HCT116 (cell line): ENCODE data around the gene BFSP2. TPM values are rescaled to one million over a fixed set of nuclear protein-coding genes. Genes with fewer than 3 reads are reported as not detected.

ENCODE experiments used
- ATAC-seq: fragments of 200-7000 bp; cut with Tn5 transposase; 2 replicates; pipeline ENCODE4 v1.9.1; 2020; ENCODE audit warnings: mild to moderate bottlenecking, moderate library complexity
- BruUV-seq: library from RNA; stranded (reverse); fragments of 400-500 nt; replicated peaks from 2 replicates; lab custom pipeline; 2021; lab: Mats Ljungman, UMichigan
- CTCF ChIA-PET: fragments of 300-600 bp; sonication (Branson Sonifier 250); formaldehyde crosslinking; loops from one replicate; lab custom pipeline; 2021; ENCODE audit warnings: antibody characterized with exemption; lab: Charles Lee
- POLR2A ChIA-PET: fragments of 300-600, 350-600 bp; sonication (Branson Sonifier 250); formaldehyde crosslinking; loops from one replicate; lab custom pipeline; 2021; ENCODE audit warnings: antibody characterized with exemption; lab: Charles Lee
- RAD21 ChIA-PET, 2 experiments: fragments of 300-600 bp; sonication (Branson Sonifier 250); formaldehyde crosslinking; loops; one replicate each; lab custom pipeline; 2023; ENCODE audit warnings: low total read pairs in 2 of 2; ENCODE audit not compliant: uncharacterized antibody in 2 of 2, unreplicated experiment in 2 of 2, low non-redundant PET in 1 of 2; lab: Charles Lee
- DNase-seq: peaks from one replicate; pipeline ENCODE4 v3.0.0-alpha.2; 2010; ENCODE audit warnings: low read depth, low spot score
- H2AFZ ChIP-seq: fragments of 200-600 bp; shearing (Covaris generic), sonication (generic); 2 replicates; pipeline ENCODE4 v1.6.1; 2017; ENCODE audit warnings: low read depth, mixed run types, mixed read lengths, antibody characterized with exemption, low read length; ENCODE audit not compliant: poor library complexity, severe bottlenecking
- H3K27ac ChIP-seq: 2 replicates; pipeline ENCODE4 v1.5.1; 2012; ENCODE audit warnings: low read depth, low read length
- H3K27me3 ChIP-seq: fragments of 200-600 bp; sonication (generic); 2 replicates; pipeline ENCODE4 v1.6.1; 2016; ENCODE audit warnings: mixed run types, low read length, mixed read lengths; ENCODE audit not compliant: insufficient read depth
- H3K36me3 ChIP-seq, 2 experiments: fragments of 200-500 bp in 1 of 2; fragments of 200-600 bp in 1 of 2; sonication (Bioruptor generic) in 1 of 2; sonication (generic) in 1 of 2; 2 replicates each; pipeline versions ENCODE4 v1.5.1 to v1.6.1; 2014 to 2016; ENCODE audit warnings: low read length in 2 of 2, inconsistent platforms in 1 of 2, mixed read lengths in 1 of 2, mixed run types in 1 of 2; ENCODE audit not compliant: insufficient read depth in 2 of 2, control insufficient read depth in 1 of 2
- H3K4me1 ChIP-seq, 2 experiments: fragments of 200-600 bp in 1 of 2; sonication (generic) in 1 of 2; 2 replicates each; pipeline versions ENCODE4 v1.5.1 to v1.6.1; 2012 to 2017; ENCODE audit warnings: low read length in 2 of 2, inconsistent platforms in 1 of 2, mild to moderate bottlenecking in 1 of 2, mixed read lengths in 1 of 2, mixed run types in 1 of 2, moderate library complexity in 1 of 2; ENCODE audit not compliant: insufficient read depth in 2 of 2, control insufficient read depth in 1 of 2
- H3K4me2 ChIP-seq: fragments of 200-600 bp; sonication (generic); 2 replicates; pipeline ENCODE4 v1.6.1; 2017; ENCODE audit warnings: mixed run types, low read length, mixed read lengths
- H3K4me3 ChIP-seq, 2 experiments: fragments of 200-600 bp in 1 of 2; sonication (generic) in 1 of 2; replicated peaks in 1 of 2; 2 replicates each; pipeline ENCODE4 v1.5.1; 2011 to 2016; ENCODE audit warnings: low read length in 2 of 2, control low read depth in 1 of 2, low read depth in 1 of 2, mild to moderate bottlenecking in 1 of 2, mixed read lengths in 1 of 2, mixed run types in 1 of 2
- H3K79me2 ChIP-seq: fragments of 200-600 bp; sonication (generic); 2 replicates; pipeline ENCODE4 v1.6.1; 2017; ENCODE audit warnings: mild to moderate bottlenecking, mixed run types, low read length, moderate library complexity, mixed read lengths; ENCODE audit not compliant: insufficient read depth
- H3K9ac ChIP-seq: fragments of 200-600 bp; sonication (generic); 2 replicates; pipeline ENCODE4 v1.6.1; 2016; ENCODE audit warnings: low read length, mixed read lengths
- H3K9me2 ChIP-seq: fragments of 200-600 bp; sonication (generic), shearing (Covaris generic); 2 replicates; pipeline ENCODE4 v1.6.1; 2017; ENCODE audit warnings: mixed run types, mild to moderate bottlenecking, moderate library complexity; ENCODE audit not compliant: insufficient read depth
- H3K9me3 ChIP-seq, 2 experiments: fragments of 200-500 bp in 1 of 2; fragments of 200-600 bp in 1 of 2; sonication (Bioruptor generic) in 1 of 2; sonication (generic) in 1 of 2; 2 replicates each; pipeline ENCODE4 v1.6.1; 2014 to 2017; ENCODE audit warnings: low read length in 2 of 2, mixed read lengths in 2 of 2, inconsistent platforms in 1 of 2, low read depth in 1 of 2, mild to moderate bottlenecking in 1 of 2, mixed run types in 1 of 2, moderate library complexity in 1 of 2; ENCODE audit not compliant: control insufficient read depth in 1 of 2, insufficient read depth in 1 of 2
- H4K20me1 ChIP-seq: fragments of 200-600 bp; sonication (generic), shearing (Covaris generic); 2 replicates; pipeline ENCODE4 v1.6.1; 2017; ENCODE audit warnings: mixed run types, mild to moderate bottlenecking, moderate library complexity; ENCODE audit not compliant: insufficient read depth
- ATF3 ChIP-seq: IDR thresholded peaks from 2 replicates; pipeline ENCODE4 v1.6.1; 2012
- CBX3 ChIP-seq: IDR thresholded peaks from 2 replicates; pipeline ENCODE4 v1.6.1; 2012; ENCODE audit warnings: low read depth
- CEBPB ChIP-seq: IDR thresholded peaks from 2 replicates; pipeline ENCODE4 v1.6.1; 2012; ENCODE audit warnings: low read depth
- CTCF ChIP-seq, 3 experiments: fragments of 200-600 bp in 1 of 3; sonication (generic) in 1 of 3; IDR thresholded peaks in 2 of 3; conservative IDR thresholded peaks in 1 of 3; 2 replicates each; pipeline ENCODE4 v1.5.1; 2012 to 2017; ENCODE audit warnings: low read depth in 2 of 3, low read length in 2 of 3, antibody characterized with exemption in 1 of 3, borderline replicate concordance in 1 of 3, control low read depth in 1 of 3, mild to moderate bottlenecking in 1 of 3, mixed read lengths in 1 of 3, mixed run types in 1 of 3, moderate library complexity in 1 of 3; ENCODE audit not compliant: insufficient read depth in 1 of 3
- EZH2phosphoT487 ChIP-seq: fragments of 200-600 bp; IDR thresholded peaks from 2 replicates; pipeline ENCODE4 v1.6.1; 2018; ENCODE audit warnings: antibody characterized with exemption, borderline replicate concordance
- FOSL1 ChIP-seq: IDR thresholded peaks from 2 replicates; pipeline ENCODE4 v1.6.1; 2012; ENCODE audit warnings: low read depth
- JUND ChIP-seq: IDR thresholded peaks from 2 replicates; pipeline ENCODE4 v1.6.1; 2012
- MAX ChIP-seq: IDR thresholded peaks from 2 replicates; pipeline ENCODE4 v1.6.1; 2012
- POLR2AphosphoS5 ChIP-seq: IDR thresholded peaks from 2 replicates; pipeline ENCODE4 v1.6.1; 2011; ENCODE audit warnings: mild to moderate bottlenecking, low read depth, low read length, moderate library complexity
- REST ChIP-seq: IDR thresholded peaks from 2 replicates; pipeline ENCODE4 v1.6.1; 2012; ENCODE audit warnings: low read depth
- SIN3A ChIP-seq: IDR thresholded peaks from 2 replicates; pipeline ENCODE4 v1.6.1; 2012; ENCODE audit warnings: low read depth
- SRF ChIP-seq: IDR thresholded peaks from 2 replicates; pipeline ENCODE4 v1.6.1; 2012; ENCODE audit warnings: low read depth
- TCF7L2 ChIP-seq: IDR thresholded peaks from 2 replicates; pipeline ENCODE4 v1.7.0; 2011; ENCODE audit warnings: borderline replicate concordance, inconsistent platforms; ENCODE audit not compliant: insufficient read depth, insufficient read length; ENCODE audit errors: extremely low read depth
- YY1 ChIP-seq: IDR thresholded peaks from 2 replicates; pipeline ENCODE4 v1.6.1; 2011; ENCODE audit warnings: low read length, low read depth, moderate library complexity, mild to moderate bottlenecking; ENCODE audit not compliant: insufficient replicate concordance; ENCODE audit errors: extremely low read depth
- ZBTB33 ChIP-seq: IDR thresholded peaks from 2 replicates; pipeline ENCODE4 v1.6.1; 2011; ENCODE audit warnings: mild to moderate bottlenecking, low read length, moderate library complexity; ENCODE audit not compliant: insufficient replicate concordance; ENCODE audit errors: extremely low read depth
- ZFX ChIP-seq: fragments of 450-650 bp; IDR thresholded peaks from 2 replicates; pipeline ENCODE4 v1.6.1; 2017
- ZNF274 ChIP-seq: fragments of 200-500 bp; sonication (Bioruptor generic); IDR thresholded peaks from 2 replicates; pipeline ENCODE4 v1.6.1; 2014; ENCODE audit warnings: mild to moderate bottlenecking, low read depth, low read length, inconsistent platforms
- intact Hi-C: fragments of 100-400 bp; cut with micrococcal nuclease; formaldehyde crosslinking; loops from 2 replicates; pipeline ENCODE4 v1.10.0; 2022
- total RNA-seq: library from RNA; stranded (reverse); gene quantifications from one replicate; pipeline ENCODE4 v1.2.1, GENCODE V29; 2021; ENCODE audit not compliant: unreplicated experiment

Gene BFSP2
- total RNA-seq, 1 experiment from 2014 or later, result not detected

GRCh38 chr3:133425898-133426297, 26.0 kb downstream of the BFSP2 start:
- POLR2A ChIA-PET, result no interaction called here

More at GRCh38 chr3:133425898-133426297, 26.0 kb downstream of the BFSP2 start:
- no peak for DNase-seq
- Histone ChIP-seq H4K20me1 (no peaks in the 10 kb centered on the region), H2AFZ (no peak overlapping the region), H3K9me3 (no peaks in the 10 kb centered on the region), H3K79me2 (no peaks in the 10 kb centered on the region), H3K27ac (no peak overlapping the region), H3K27me3 (peaks cover 16% of the 10 kb centered on the region; the same call in 1 of the 2 replicates), H3K36me3 (no peaks in the 10 kb centered on the region), H3K4me3 (no peak overlapping the region), H3K9me2 (no peaks in the 10 kb centered on the region), H3K4me2 (no peak overlapping the region), H3K4me1 (peaks cover 0 to 3% of the 10 kb centered on the region in 2 experiments; a peak in 2 of 4 replicates), H3K9ac (no peak overlapping the region)
- RAD21 ChIA-PET, result no interaction called here
- no peak for ATAC-seq
- intact Hi-C loops, result no loop called here
- CTCF ChIA-PET, result no interaction called here
- TF ChIP-seq REST (no peak), MAX (no peak), CEBPB (no peak), SIN3A (no peak), CTCF (IDR thresholded peaks at IDR 0.05 in 2 of 3, conservative IDR thresholded peaks at IDR 0.05 in 1 of 3; ENCODE audit: borderline replicate concordance in 1 of 3, insufficient read depth in 1 of 3, low read depth in 2 of 3, low read length in 2 of 3) (no peak), TCF7L2 (no peak), ZFX (no peak), JUND (no peak), POLR2AphosphoS5 (no peak), SRF (no peak), ATF3 (no peak), CBX3 (no peak), ZBTB33 (no peak), EZH2phosphoT487 (no peak), YY1 (no peak), ZNF274 (no peak), FOSL1 (no peak)
- no TSS peak for BruUV-seq
